ENCODE results near the gene RNF217.
"Not testable (repeated sequence)": the region's sequence is repeated elsewhere in the genome, so short reads cannot be mapped to it uniquely, and the experiment has no call there.

Gene RNF217

DNA sequence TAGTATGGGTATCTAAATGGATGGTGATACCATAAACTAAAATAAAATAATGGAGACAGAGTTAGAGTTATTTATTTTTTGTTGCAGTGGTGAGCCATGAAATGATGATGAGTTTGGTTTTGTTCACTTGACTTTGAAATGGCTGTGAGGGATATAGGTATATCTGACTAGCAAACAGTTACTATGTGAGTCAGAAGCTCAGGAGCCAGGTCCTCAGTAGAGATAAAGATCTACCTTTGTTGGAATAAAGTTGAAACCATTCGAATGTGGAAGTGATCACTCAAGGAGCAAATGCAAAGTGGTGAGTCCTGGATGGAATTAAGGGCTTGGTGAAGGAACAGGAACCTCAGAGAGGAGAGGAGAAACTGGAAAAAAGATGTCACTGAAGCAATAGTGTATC lies 105.3 kb downstream of the RNF217 start:
- FAIRE-seq: no peak

DNA sequence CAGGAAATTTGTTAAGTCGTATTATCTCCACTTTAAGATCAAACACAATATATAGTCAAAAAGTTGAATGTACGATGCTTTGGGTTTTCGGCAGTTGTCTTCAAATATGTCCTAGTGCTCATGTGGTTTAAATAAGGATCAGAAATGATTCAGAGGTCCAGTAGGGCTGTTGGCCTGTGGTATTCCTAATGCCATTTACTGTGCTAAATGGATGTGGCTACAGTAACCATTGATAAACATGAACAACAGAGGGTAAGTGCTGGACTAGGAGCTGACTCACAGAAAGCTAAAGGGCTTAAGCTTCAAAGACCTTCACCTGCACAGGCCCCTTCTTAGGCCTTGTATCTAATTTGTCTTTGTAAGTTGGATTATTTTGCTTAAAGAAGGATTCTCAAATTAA lies 110.8 kb downstream of the RNF217 start:
- TF ChIP-seq CTCF (IDR thresholded peaks at IDR 0.05; ENCODE audit: insufficient read depth, missing control alignments): no peak
- FAIRE-seq: no peak
- DNase-seq (ENCODE audit: insufficient read length, low spot score): no peak

More for the DNA sequence above, 105.3 kb downstream of the RNF217 start:
- TF ChIP-seq CTCF (IDR thresholded peaks at IDR 0.05; ENCODE audit: insufficient read depth, missing control alignments): no peak
- no peak for DNase-seq (ENCODE audit: insufficient read length, low spot score)

- no peak for TF ChIP-seq CTCF (IDR thresholded peaks at IDR 0.05; ENCODE audit: insufficient read depth, missing control alignments)
- no peak for FAIRE-seq
- DNase-seq (ENCODE audit: insufficient read length, low spot score): no peak
These were observed 111.9 kb downstream of the RNF217 start for GRCh38 chr6:125074120-125074519.

DNA sequence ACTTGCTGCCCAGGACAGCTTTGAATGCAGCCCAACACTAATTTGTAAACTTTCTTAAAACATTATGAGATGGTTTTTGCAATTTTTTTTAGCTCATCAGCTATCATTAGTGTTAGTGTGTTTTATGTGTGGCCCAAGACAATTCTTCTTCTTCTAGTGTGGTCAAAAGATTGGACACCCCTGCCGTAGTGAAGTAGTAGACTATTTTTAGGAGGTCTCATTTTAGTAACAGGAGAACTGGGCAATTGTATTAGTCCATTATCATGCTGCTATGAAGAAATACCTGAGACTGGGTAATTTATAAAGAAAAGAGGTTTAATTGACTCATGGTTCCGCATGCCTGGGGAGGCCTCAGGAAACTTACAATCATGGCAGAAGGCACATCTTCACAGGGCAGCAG lies 112.8 kb downstream of the RNF217 start:
- not testable (repeated sequence) for FAIRE-seq; DNase-seq (ENCODE audit: insufficient read length, low spot score)

DNA sequence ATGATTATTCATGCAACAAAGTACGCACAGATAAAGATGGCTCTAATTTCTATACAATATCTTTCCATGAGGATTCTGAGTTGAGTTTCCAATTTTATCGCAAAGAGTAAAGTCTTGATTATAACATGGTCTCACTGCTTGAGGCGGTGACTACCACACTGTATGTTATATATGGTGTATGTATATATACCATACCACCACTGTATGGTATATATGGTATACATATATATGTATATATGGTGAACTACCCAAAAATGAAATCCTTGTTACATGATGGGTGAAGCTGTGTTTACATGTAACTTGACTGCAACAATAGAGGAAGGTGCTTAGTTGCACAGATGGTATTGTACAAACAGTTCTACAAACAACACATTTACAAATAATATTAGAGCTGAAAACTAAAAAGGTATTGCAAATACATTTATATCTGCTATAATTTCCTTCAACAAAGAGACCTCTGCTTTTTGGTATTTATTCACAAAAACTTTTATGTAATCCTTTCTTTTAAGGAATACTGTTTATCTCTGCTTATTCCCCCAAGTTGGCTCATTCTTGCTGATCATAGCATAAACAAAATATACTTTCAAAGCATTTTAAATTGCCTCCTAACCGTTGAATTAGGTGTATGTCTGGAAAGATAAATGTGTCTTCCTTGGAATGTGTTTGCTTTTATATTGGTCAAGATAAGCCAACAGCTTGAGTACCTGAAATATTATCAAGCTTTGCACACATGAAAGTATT lies 113.7 kb downstream of the RNF217 start:
- DNase-seq (ENCODE audit: insufficient read length, low spot score) (no peak), FAIRE-seq (no peak)
- TF ChIP-seq CTCF (IDR thresholded peaks at IDR 0.05; ENCODE audit: insufficient read depth, missing control alignments): no peak

- FAIRE-seq: no peak
- no peak for DNase-seq (ENCODE audit: insufficient read length, low spot score)
- no peak for TF ChIP-seq CTCF (IDR thresholded peaks at IDR 0.05; ENCODE audit: insufficient read depth, missing control alignments)
These were observed 114.2 kb downstream of the RNF217 start for GRCh38 chr6:125076482-125076742.

DNA sequence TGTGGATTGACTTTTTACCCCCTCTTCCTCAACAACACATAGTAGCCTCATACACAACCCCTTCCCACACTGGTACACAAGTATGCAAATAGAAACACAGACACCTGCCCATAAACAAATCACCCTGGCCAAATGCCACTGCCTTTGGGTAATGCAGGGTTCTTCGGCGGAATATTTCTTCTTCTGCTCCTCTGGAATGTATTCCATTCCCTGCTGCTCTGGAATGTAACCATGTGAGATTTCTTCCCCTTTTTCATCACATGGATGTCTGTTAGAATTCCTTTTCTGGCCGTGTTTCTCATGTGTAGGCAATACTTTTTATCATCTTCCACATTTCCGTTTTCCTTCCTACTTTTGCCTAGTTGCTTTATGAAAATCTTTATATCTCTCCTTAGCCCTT lies 115.2 kb downstream of the RNF217 start:
- FAIRE-seq: no peak
- no peak for TF ChIP-seq CTCF (IDR thresholded peaks at IDR 0.05; ENCODE audit: insufficient read depth, missing control alignments)
- DNase-seq (ENCODE audit: insufficient read length, low spot score): no peak
